GM23338 (cell line): ENCODE results near the gene GFPT2. TPM values are rescaled to one million over a fixed set of nuclear protein-coding genes. Genes with fewer than 3 reads are reported as not detected.

Source experiments
- ATAC-seq: fragments of 200-7000 bp; cut with Tn5 transposase; 3 replicates; pipeline ENCODE4 v1.9.1; 2020
- DNase-seq: peaks from one replicate; pipeline ENCODE4 v3.0.0-alpha.2; 2015; ENCODE audit warnings: low spot score
- H2AFZ ChIP-seq: fragments of 200-600 bp; sonication (generic); 2 replicates; pipeline ENCODE4 v1.8.0; 2016; ENCODE audit warnings: antibody characterized with exemption, mild to moderate bottlenecking, moderate library complexity
- H3F3A ChIP-seq: fragments of 200-600 bp; sonication (generic); replicated peaks from 2 replicates; pipeline ENCODE4 v1.8.0; 2017; ENCODE audit warnings: antibody characterized with exemption, mixed run types, low read depth
- H3K27ac ChIP-seq: fragments of 200-600 bp; sonication (generic); 2 replicates; pipeline ENCODE4 v1.6.1; 2016; ENCODE audit warnings: low read depth
- H3K27me3 ChIP-seq: fragments of 200-600 bp; sonication (generic); 2 replicates; pipeline ENCODE4 v1.8.0; 2016; ENCODE audit warnings: mild to moderate bottlenecking, mixed run types, moderate library complexity; ENCODE audit not compliant: insufficient read depth
- H3K36me3 ChIP-seq: fragments of 200-600 bp; sonication (generic); 2 replicates; pipeline ENCODE4 v1.8.0; 2016; ENCODE audit warnings: mild to moderate bottlenecking; ENCODE audit not compliant: insufficient read depth
- H3K4me1 ChIP-seq: fragments of 200-600 bp; sonication (generic); 2 replicates; pipeline ENCODE4 v1.8.0; 2016; ENCODE audit warnings: mild to moderate bottlenecking, moderate library complexity; ENCODE audit not compliant: insufficient read depth
- H3K4me2 ChIP-seq: fragments of 200-600 bp; sonication (generic); 2 replicates; pipeline ENCODE4 v1.7.1; 2017; ENCODE audit warnings: mixed run types
- H3K4me3 ChIP-seq: fragments of 200-600 bp; sonication (generic); 2 replicates; pipeline ENCODE4 v1.6.1; 2016; ENCODE audit warnings: mixed run types
- H3K79me2 ChIP-seq: fragments of 200-600 bp; sonication (generic); replicated peaks from 2 replicates; pipeline ENCODE4 v1.8.0; 2017; ENCODE audit warnings: mild to moderate bottlenecking; ENCODE audit not compliant: insufficient read depth
- H3K9me2 ChIP-seq: fragments of 200-600 bp; sonication (generic); 2 replicates; pipeline ENCODE4 v1.8.0; 2017; ENCODE audit not compliant: insufficient read depth
- H4K20me1 ChIP-seq: fragments of 200-600 bp; sonication (generic); replicated peaks from 2 replicates; pipeline ENCODE4 v1.8.0; 2017; ENCODE audit warnings: mild to moderate bottlenecking; ENCODE audit not compliant: insufficient read depth
- H3K27ac Mint-ChIP-seq: 2 replicates; pipeline ENCODE4 v1.8.0; 2020; ENCODE audit warnings: inconsistent platforms, mild to moderate bottlenecking, moderate library complexity, mixed read lengths
- H3K27me3 Mint-ChIP-seq: 3 replicates; pipeline ENCODE4 v1.8.0; 2022; ENCODE audit warnings: low read depth, mild to moderate bottlenecking, moderate library complexity, mixed read lengths, inconsistent platforms; ENCODE audit not compliant: insufficient read depth, poor library complexity
- H3K36me3 Mint-ChIP-seq: 3 replicates; pipeline ENCODE4 v1.8.0; 2021; ENCODE audit warnings: low read depth, mild to moderate bottlenecking, inconsistent platforms, moderate library complexity, mixed read lengths
- H3K4me1 Mint-ChIP-seq: 3 replicates; pipeline ENCODE4 v1.8.0; 2020; ENCODE audit warnings: mild to moderate bottlenecking, inconsistent platforms, mixed read lengths
- H3K4me3 Mint-ChIP-seq: 3 replicates; pipeline ENCODE4 v1.8.0; 2021; ENCODE audit warnings: moderate library complexity, mild to moderate bottlenecking, inconsistent platforms, mixed read lengths
- H3K9me3 Mint-ChIP-seq: 3 replicates; pipeline ENCODE4 v1.8.0; 2020; ENCODE audit warnings: moderate library complexity, mild to moderate bottlenecking, inconsistent platforms, mixed read lengths
- JUNB ChIP-seq: IDR thresholded peaks from one replicate; pipeline ENCODE4 v1.6.1; 2016; ENCODE audit warnings: antibody characterized with exemption; ENCODE audit not compliant: unreplicated experiment
- POLR2AphosphoS5 ChIP-seq: IDR thresholded peaks from 2 replicates; pipeline ENCODE4 v1.6.1; 2016; ENCODE audit warnings: antibody characterized with exemption, low read depth
- ZNF114 ChIP-seq: fragments of 250-450 bp; sonication (Bioruptor Pico); IDR thresholded peaks from 2 replicates; pipeline ENCODE4 v1.5.0; 2020; ENCODE audit warnings: mild to moderate bottlenecking, moderate library complexity
- ZNF331 ChIP-seq: fragments of 250-450 bp; sonication (Bioruptor Pico); IDR thresholded peaks from 2 replicates; pipeline ENCODE4 v1.5.0; 2020; ENCODE audit warnings: low read depth, mild to moderate bottlenecking, moderate library complexity
- polyA plus RNA-seq: library from polyadenylated mRNA; unstranded; fragments of >200 nt; fragmentation: Nextera tagmentation; extraction: Ambion mirVana; gene quantifications from 2 replicates; pipeline ENCODE4 v1.2.1, GENCODE V29; 2016
- total RNA-seq: library from RNA; depleted of rRNA; stranded (reverse); fragments of >200 nt; shearing (Covaris generic); gene quantifications from 2 replicates; pipeline ENCODE4 v1.2.3, GENCODE V29; 2014
- TF ChIP-seq, protein P1 (sequence below): IDR thresholded peaks from 2 replicates; pipeline ENCODE4 v1.6.1; 2016; ENCODE audit warnings: antibody characterized with exemption
- TF ChIP-seq, protein P2 (sequence below): fragments of 250-450 bp; sonication (Bioruptor Pico); IDR thresholded peaks from 2 replicates; pipeline ENCODE4 v1.5.0; 2020; ENCODE audit warnings: mild to moderate bottlenecking, moderate library complexity
- TF ChIP-seq, protein P3 (sequence below): IDR thresholded peaks from one replicate; pipeline ENCODE4 v1.6.1; 2018; ENCODE audit warnings: antibody characterized with exemption; ENCODE audit not compliant: unreplicated experiment

Gene GFPT2
- total and polyA plus RNA-seq, 2 experiments from 2014 or later = 82.6 to 120 TPM

DNA sequence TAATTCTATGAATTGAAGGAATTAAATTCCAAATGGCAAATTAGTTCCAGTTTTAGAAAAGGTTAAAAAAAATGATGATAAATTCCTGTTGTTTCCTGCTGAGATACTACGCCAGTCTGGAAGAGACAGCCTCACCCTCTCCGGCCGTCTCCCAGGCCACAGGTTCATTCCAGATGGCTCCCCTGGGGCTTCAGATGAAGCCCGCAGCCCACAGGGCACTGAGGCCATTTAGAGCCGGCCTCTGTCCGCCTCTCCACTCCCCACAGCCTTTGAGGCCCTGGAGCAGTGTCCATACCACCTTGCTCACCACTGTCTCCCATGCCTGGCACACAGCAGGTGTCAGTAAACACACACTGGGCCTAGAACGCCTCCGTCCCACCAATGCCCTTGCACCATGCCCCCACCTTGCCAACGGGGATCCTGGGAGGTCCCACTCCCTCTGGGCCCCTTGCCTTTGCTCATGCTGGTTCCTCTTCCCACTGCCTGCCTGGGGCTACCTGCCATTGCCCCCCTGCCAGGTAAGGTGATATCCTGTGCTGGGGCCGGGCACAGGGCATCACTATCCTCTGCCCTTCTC, 26.1 kb downstream of the GFPT2 start:
- Mint-ChIP-seq H3K27me3 (peaks cover 11% of the 10 kb centered on the region), H3K9me3 (no peaks in the 10 kb centered on the region; the same call in 2 of the 3 replicates), H3K27ac (peak overlapping the region; percentile 88), H3K36me3 (peaks cover 95% of the 10 kb centered on the region), H3K4me3 (no peak overlapping the region), H3K4me1 (peaks cover 38% of the 10 kb centered on the region)
- Histone ChIP-seq H3K79me2 (peaks cover 6% of the 10 kb centered on the region; the same call in 1 of the 2 replicates), H3K4me3 (no peak overlapping the region), H3K27ac (peak overlapping the region; percentile 76), H3K27me3 (no peaks in the 10 kb centered on the region), H3K36me3 (peaks cover 70% of the 10 kb centered on the region), H2AFZ (no peak overlapping the region), H3F3A (peaks cover 35% of the 10 kb centered on the region), H3K9me2 (no peaks in the 10 kb centered on the region), H3K4me1 (peaks cover 12% of the 10 kb centered on the region), H4K20me1 (peaks cover 3% of the 10 kb centered on the region; the same call in 1 of the 2 replicates), H3K4me2 (no peak overlapping the region)
- no peak for ATAC-seq
- TF ChIP-seq, protein P1, sequence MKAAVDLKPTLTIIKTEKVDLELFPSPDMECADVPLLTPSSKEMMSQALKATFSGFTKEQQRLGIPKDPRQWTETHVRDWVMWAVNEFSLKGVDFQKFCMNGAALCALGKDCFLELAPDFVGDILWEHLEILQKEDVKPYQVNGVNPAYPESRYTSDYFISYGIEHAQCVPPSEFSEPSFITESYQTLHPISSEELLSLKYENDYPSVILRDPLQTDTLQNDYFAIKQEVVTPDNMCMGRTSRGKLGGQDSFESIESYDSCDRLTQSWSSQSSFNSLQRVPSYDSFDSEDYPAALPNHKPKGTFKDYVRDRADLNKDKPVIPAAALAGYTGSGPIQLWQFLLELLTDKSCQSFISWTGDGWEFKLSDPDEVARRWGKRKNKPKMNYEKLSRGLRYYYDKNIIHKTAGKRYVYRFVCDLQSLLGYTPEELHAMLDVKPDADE = no peak
- TF ChIP-seq, protein P2, sequence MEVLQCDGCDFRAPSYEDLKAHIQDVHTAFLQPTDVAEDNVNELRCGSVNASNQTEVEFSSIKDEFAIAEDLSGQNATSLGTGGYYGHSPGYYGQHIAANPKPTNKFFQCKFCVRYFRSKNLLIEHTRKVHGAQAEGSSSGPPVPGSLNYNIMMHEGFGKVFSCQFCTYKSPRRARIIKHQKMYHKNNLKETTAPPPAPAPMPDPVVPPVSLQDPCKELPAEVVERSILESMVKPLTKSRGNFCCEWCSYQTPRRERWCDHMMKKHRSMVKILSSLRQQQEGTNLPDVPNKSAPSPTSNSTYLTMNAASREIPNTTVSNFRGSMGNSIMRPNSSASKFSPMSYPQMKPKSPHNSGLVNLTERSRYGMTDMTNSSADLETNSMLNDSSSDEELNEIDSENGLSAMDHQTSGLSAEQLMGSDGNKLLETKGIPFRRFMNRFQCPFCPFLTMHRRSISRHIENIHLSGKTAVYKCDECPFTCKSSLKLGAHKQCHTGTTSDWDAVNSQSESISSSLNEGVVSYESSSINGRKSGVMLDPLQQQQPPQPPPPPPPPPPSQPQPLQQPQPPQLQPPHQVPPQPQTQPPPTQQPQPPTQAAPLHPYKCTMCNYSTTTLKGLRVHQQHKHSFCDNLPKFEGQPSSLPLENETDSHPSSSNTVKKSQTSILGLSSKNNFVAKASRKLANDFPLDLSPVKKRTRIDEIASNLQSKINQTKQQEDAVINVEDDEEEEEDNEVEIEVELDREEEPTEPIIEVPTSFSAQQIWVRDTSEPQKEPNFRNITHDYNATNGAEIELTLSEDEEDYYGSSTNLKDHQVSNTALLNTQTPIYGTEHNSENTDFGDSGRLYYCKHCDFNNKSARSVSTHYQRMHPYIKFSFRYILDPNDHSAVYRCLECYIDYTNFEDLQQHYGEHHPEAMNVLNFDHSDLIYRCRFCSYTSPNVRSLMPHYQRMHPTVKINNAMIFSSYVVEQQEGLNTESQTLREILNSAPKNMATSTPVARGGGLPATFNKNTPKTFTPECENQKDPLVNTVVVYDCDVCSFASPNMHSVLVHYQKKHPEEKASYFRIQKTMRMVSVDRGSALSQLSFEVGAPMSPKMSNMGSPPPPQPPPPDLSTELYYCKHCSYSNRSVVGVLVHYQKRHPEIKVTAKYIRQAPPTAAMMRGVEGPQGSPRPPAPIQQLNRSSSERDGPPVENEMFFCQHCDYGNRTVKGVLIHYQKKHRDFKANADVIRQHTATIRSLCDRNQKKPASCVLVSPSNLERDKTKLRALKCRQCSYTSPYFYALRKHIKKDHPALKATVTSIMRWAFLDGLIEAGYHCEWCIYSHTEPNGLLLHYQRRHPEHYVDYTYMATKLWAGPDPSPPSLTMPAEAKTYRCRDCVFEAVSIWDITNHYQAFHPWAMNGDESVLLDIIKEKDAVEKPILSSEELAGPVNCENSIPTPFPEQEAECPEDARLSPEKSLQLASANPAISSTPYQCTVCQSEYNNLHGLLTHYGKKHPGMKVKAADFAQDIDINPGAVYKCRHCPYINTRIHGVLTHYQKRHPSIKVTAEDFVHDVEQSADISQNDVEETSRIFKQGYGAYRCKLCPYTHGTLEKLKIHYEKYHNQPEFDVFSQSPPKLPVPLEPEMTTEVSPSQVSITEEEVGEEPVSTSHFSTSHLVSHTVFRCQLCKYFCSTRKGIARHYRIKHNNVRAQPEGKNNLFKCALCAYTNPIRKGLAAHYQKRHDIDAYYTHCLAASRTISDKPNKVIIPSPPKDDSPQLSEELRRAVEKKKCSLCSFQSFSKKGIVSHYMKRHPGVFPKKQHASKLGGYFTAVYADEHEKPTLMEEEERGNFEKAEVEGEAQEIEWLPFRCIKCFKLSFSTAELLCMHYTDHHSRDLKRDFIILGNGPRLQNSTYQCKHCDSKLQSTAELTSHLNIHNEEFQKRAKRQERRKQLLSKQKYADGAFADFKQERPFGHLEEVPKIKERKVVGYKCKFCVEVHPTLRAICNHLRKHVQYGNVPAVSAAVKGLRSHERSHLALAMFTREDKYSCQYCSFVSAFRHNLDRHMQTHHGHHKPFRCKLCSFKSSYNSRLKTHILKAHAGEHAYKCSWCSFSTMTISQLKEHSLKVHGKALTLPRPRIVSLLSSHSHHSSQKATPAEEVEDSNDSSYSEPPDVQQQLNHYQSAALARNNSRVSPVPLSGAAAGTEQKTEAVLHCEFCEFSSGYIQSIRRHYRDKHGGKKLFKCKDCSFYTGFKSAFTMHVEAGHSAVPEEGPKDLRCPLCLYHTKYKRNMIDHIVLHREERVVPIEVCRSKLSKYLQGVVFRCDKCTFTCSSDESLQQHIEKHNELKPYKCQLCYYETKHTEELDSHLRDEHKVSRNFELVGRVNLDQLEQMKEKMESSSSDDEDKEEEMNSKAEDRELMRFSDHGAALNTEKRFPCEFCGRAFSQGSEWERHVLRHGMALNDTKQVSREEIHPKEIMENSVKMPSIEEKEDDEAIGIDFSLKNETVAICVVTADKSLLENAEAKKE (CRISPR knock-in tag) = no peak
- TF ChIP-seq, protein P3, sequence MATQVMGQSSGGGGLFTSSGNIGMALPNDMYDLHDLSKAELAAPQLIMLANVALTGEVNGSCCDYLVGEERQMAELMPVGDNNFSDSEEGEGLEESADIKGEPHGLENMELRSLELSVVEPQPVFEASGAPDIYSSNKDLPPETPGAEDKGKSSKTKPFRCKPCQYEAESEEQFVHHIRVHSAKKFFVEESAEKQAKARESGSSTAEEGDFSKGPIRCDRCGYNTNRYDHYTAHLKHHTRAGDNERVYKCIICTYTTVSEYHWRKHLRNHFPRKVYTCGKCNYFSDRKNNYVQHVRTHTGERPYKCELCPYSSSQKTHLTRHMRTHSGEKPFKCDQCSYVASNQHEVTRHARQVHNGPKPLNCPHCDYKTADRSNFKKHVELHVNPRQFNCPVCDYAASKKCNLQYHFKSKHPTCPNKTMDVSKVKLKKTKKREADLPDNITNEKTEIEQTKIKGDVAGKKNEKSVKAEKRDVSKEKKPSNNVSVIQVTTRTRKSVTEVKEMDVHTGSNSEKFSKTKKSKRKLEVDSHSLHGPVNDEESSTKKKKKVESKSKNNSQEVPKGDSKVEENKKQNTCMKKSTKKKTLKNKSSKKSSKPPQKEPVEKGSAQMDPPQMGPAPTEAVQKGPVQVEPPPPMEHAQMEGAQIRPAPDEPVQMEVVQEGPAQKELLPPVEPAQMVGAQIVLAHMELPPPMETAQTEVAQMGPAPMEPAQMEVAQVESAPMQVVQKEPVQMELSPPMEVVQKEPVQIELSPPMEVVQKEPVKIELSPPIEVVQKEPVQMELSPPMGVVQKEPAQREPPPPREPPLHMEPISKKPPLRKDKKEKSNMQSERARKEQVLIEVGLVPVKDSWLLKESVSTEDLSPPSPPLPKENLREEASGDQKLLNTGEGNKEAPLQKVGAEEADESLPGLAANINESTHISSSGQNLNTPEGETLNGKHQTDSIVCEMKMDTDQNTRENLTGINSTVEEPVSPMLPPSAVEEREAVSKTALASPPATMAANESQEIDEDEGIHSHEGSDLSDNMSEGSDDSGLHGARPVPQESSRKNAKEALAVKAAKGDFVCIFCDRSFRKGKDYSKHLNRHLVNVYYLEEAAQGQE = no peak
- no peak for TF ChIP-seq ZNF114 (CRISPR knock-in tag)
- TF ChIP-seq POLR2AphosphoS5 = no peak; the same call in 1 of the 2 replicates
- no peak for TF ChIP-seq JUNB
- no peak for TF ChIP-seq ZNF331 (CRISPR knock-in tag)
- DNase-seq = no peak
